Measurements from ENCODE around the gene KANK3. TPM values are rescaled to one million over a fixed set of nuclear protein-coding genes. Genes with fewer than 3 reads are reported as not detected.

KANK3 gene
- polyA plus RNA-seq, 2 of the 4 experiments (the other 2 are of a cell fraction) = 1.0 to 1.5 TPM

- TF ChIP-seq ELK1 (IDR thresholded peaks at IDR 0.05; ENCODE audit: low read depth, low read length) (no peak), FOSB (CRISPR knock-in tag; IDR thresholded peaks at IDR 0.05) (no peak), RNF2 (IDR thresholded peaks at IDR 0.05; ENCODE audit: borderline replicate concordance, low read depth) (0 out of 2 replicates have a peak, but pooled peaks have one; percentile 26), CHD2 (IDR thresholded peaks at IDR 0.05; ENCODE audit: low read length, partially characterized antibody) (no peak), HOXA7 (CRISPR knock-in tag; IDR thresholded peaks at IDR 0.05) (no peak), HOXB13 (CRISPR knock-in tag; IDR thresholded peaks at IDR 0.05; ENCODE audit: low read depth) (no peak), NPAS2 (CRISPR knock-in tag; IDR thresholded peaks at IDR 0.05; ENCODE audit: borderline replicate concordance) (no peak), HDAC2 (IDR thresholded peaks at IDR 0.05) (peak; percentile 50; the same call in 1 of the 2 replicates), CTCF (IDR thresholded peaks at IDR 0.05) (no peak), REST (IDR thresholded peaks at IDR 0.05) (0 out of 2 replicates have a peak, but pooled peaks have one; percentile 12), HOXB5 (CRISPR knock-in tag; IDR thresholded peaks at IDR 0.05) (no peak), JUNB (IDR thresholded peaks at IDR 0.05) (no peak), SMC3 (IDR thresholded peaks at IDR 0.05) (no peak), NFE2L2 (conservative IDR thresholded peaks at IDR 0.05; ENCODE audit: low read length) (no peak), CBX2 (IDR thresholded peaks at IDR 0.05; ENCODE audit: borderline replicate concordance, low read depth) (no peak), POLR2A (IDR thresholded peaks at IDR 0.05; ENCODE audit: low read length) (peak; percentile 92)
These were observed 21.0 kb upstream of the KANK3 start, which contains the start of gene ANGPTL4 (continued) for GRCh38 chr19:8363803-8364771.

GRCh38 chr19:8361921-8362793 lies 19.1 kb upstream of the KANK3 start:
- no peak overlapping the region for H3K4me3 ChIP-seq
- CTCF ChIA-PET = interaction anchor here (0.6 to 6.2 kb wide), 5 partner anchors 9 to 141 kb away, joined by 3 to 50 read pairs (median 4); no protein-coding TSS in a partner anchor
- no peak for TF ChIP-seq HES2 (IDR thresholded peaks at IDR 0.05)
- TF ChIP-seq CTCF (IDR thresholded peaks at IDR 0.05) = no peak
- TF ChIP-seq JUN (IDR thresholded peaks at IDR 0.05) = peak in 1 of 2 experiments; percentile 34; a peak in 1 of 5 replicates
- TF ChIP-seq MAX (IDR thresholded peaks at IDR 0.05) = peak; percentile 58
- peak; percentile 72; the same call in 1 of the 2 replicates for TF ChIP-seq PBX3 (IDR thresholded peaks at IDR 0.05)
- peak; percentile 91 for TF ChIP-seq MAFK (IDR thresholded peaks at IDR 0.05; ENCODE audit: partially characterized antibody)
- TF ChIP-seq GATA3 (IDR thresholded peaks at IDR 0.05; ENCODE audit: borderline replicate concordance) = peak; percentile 57; the same call in 1 of the 2 replicates
- TF ChIP-seq FOSL2 (IDR thresholded peaks at IDR 0.05) = 0 out of 2 replicates have a peak, but pooled peaks have one; percentile 10
- peak; percentile 87 for TF ChIP-seq FOSL2 (CRISPR knock-in tag; IDR thresholded peaks at IDR 0.05)
- TF ChIP-seq ZNF302 (CRISPR knock-in tag; IDR thresholded peaks at IDR 0.05) = no peak

More at GRCh38 chr19:8361921-8362793, 19.1 kb upstream of the KANK3 start:
- H3K4me1 ChIP-seq = peaks cover 51% of the 10 kb centered on the region
- FAIRE-seq (peak; percentile 32), DNase-seq (ENCODE audit: low read depth in 1 of 2, low spot score in 1 of 2) (peak; percentile 76 to 97), ATAC-seq (peak; percentile 79 to 84)
- peak overlapping the region; percentile 76 to 89 for H3K27ac ChIP-seq
- 11% methylated on average over 11 of the region's 12 CpGs for WGBS (ENCODE audit: missing lambda C conversion rate)
- POLR2A ChIA-PET = interaction anchor here (0.5 to 1.0 kb wide), 2 partner anchors 8 to 28 kb away, joined by 4 to 9 read pairs; partner anchors contain the start of gene RAB11B
- H3K4me2 ChIP-seq = peak overlapping the region; percentile 85
- no peaks in the 10 kb centered on the region for H3K9me3 ChIP-seq
